NCI-H69 (cell line): ENCODE results near the gene ZFP3.
"Not testable (repeated sequence)": the region's sequence is repeated elsewhere in the genome, so short reads cannot be mapped to it uniquely, and the experiment has no call there.

Source experiments
- DNase-seq: peaks from one replicate; lab custom pipeline; 2025; lab: John Stamatoyannopoulos, UW

ZFP3 gene

GRCh38 chr17:5077781-5078105 lies 524 bp upstream of the ZFP3 start:
- no peak for DNase-seq

- DNase-seq: no peak
These were observed 2.3 kb downstream of the ZFP3 start for GRCh38 chr17:5080591-5080990.

- no peak for DNase-seq
These were observed 14.1 kb downstream of the ZFP3 start for GRCh38 chr17:5092218-5093010.

GRCh38 chr17:5096731-5097100 lies 18.4 kb downstream of the ZFP3 start:
- no peak for DNase-seq

GRCh38 chr17:5097101-5097834 lies 19.0 kb downstream of the ZFP3 start:
- peak; percentile 87 for DNase-seq

GRCh38 chr17:5099271-5099670 lies 21.0 kb downstream of the ZFP3 start:
- no peak for DNase-seq

GRCh38 chr17:5100832-5101231 lies 22.6 kb downstream of the ZFP3 start:
- DNase-seq: no peak

- no peak for DNase-seq
These were observed 32.5 kb downstream of the ZFP3 start for GRCh38 chr17:5110816-5111215.

GRCh38 chr17:5111402-5112204 lies 33.3 kb downstream of the ZFP3 start, which contains the start of gene ZNF232:
TSS of gene ZNF232 (minus strand) at chr17:5111878. CDS start at chr17:5111822, 56 bp downstream.
- peak; percentile 95 for DNase-seq

GRCh38 chr17:5115673-5116651 lies 37.7 kb downstream of the ZFP3 start, which contains the start of gene USP6:
TSS of gene USP6 (plus strand) at chr17:5116032. CDS start at chr17:5130368, 14,336 bp downstream.
- no peak for DNase-seq

- no peak for DNase-seq
These were observed 40.0 kb downstream of the ZFP3 start for GRCh38 chr17:5118219-5118618.

GRCh38 chr17:5120036-5120435 lies 41.8 kb downstream of the ZFP3 start:
- no peak for DNase-seq

- DNase-seq: not testable (repeated sequence)
These were observed 42.3 kb downstream of the ZFP3 start for GRCh38 chr17:5120436-5121185.

- DNase-seq: no peak
These were observed 43.0 kb downstream of the ZFP3 start for GRCh38 chr17:5121186-5121841.

- DNase-seq: not testable (repeated sequence)
These were observed 43.8 kb downstream of the ZFP3 start for GRCh38 chr17:5122056-5122455.

GRCh38 chr17:5122586-5123342 lies 44.5 kb downstream of the ZFP3 start:
- DNase-seq: peak; percentile 43

- DNase-seq: no peak
These were observed 45.3 kb downstream of the ZFP3 start for GRCh38 chr17:5123343-5124124.

- DNase-seq: not testable (repeated sequence)
These were observed 46.0 kb downstream of the ZFP3 start for GRCh38 chr17:5124125-5124760.
